ENCODE results near the gene CNGA1.
"Not testable (repeated sequence)": the region's sequence is repeated elsewhere in the genome, so short reads cannot be mapped to it uniquely, and the experiment has no call there.

Gene CNGA1

GRCh38 chr4:47917163-47917562 is 99.3 kb downstream of the CNGA1 start:
- H4K20me1 ChIP-seq (ENCODE audit: insufficient read depth, low read length, poor library complexity, severe bottlenecking); H3F3A ChIP-seq (ENCODE audit: low read depth); H3K9me2 ChIP-seq (replicated peaks; ENCODE audit: low read depth, low read length); H3K36me3 ChIP-seq (ENCODE audit: insufficient read depth, low read length); H3K4me3 ChIP-seq (ENCODE audit: low read length, poor library complexity, severe bottlenecking); H3K4me2 ChIP-seq (ENCODE audit: low read depth, low read length, poor library complexity, severe bottlenecking); H3K27me3 ChIP-seq (ENCODE audit: insufficient read depth, low read length, poor library complexity, severe bottlenecking); H3K9me3 ChIP-seq (ENCODE audit: insufficient read depth, low read depth, low read length); H2AFZ ChIP-seq (ENCODE audit: low read length); H3K9ac ChIP-seq (ENCODE audit: low read depth, low read length, poor library complexity, severe bottlenecking): not testable (repeated sequence)
- Histone ChIP-seq H3K79me2 (ENCODE audit: insufficient read depth, low read length) (peaks cover 22% of the 10 kb centered on the region), H3K4me1 (ENCODE audit: insufficient read depth, low read length, poor library complexity, severe bottlenecking) (peaks cover 17% of the 10 kb centered on the region)

- H3K9me2 ChIP-seq (replicated peaks; ENCODE audit: low read depth, low read length) = no peaks in the 10 kb centered on the region
- H3K4me2 ChIP-seq (ENCODE audit: low read depth, low read length, poor library complexity, severe bottlenecking) = peak overlapping the region; percentile 91
- H4K20me1 ChIP-seq (ENCODE audit: insufficient read depth, low read length, poor library complexity, severe bottlenecking) = peaks cover 19% of the 10 kb centered on the region
- H3K27me3 ChIP-seq (ENCODE audit: insufficient read depth, low read length, poor library complexity, severe bottlenecking) = no peaks in the 10 kb centered on the region
- peak overlapping the region; percentile 100 for H2AFZ ChIP-seq (ENCODE audit: low read length)
- H3K79me2 ChIP-seq (ENCODE audit: insufficient read depth, low read length) = peaks cover 39% of the 10 kb centered on the region
- peak overlapping the region; percentile 92 for H3K4me3 ChIP-seq (ENCODE audit: low read length, poor library complexity, severe bottlenecking)
- no peak for TF ChIP-seq EZH2phosphoT487 (IDR thresholded peaks at IDR 0.05; ENCODE audit: borderline replicate concordance)
- no peak for TF ChIP-seq CTCF (conservative IDR thresholded peaks at IDR 0.05; ENCODE audit: low read length)
- H3K4me1 ChIP-seq (ENCODE audit: insufficient read depth, low read length, poor library complexity, severe bottlenecking) = peaks cover 35% of the 10 kb centered on the region
- peak overlapping the region; percentile 63 for H3K9ac ChIP-seq (ENCODE audit: low read depth, low read length, poor library complexity, severe bottlenecking)
- H3K36me3 ChIP-seq (ENCODE audit: insufficient read depth, low read length) = no peaks in the 10 kb centered on the region
- H3F3A ChIP-seq (ENCODE audit: low read depth) = no peaks in the 10 kb centered on the region
- H3K9me3 ChIP-seq (ENCODE audit: insufficient read depth, low read depth, low read length) = no peaks in the 10 kb centered on the region
Measured at GRCh38 chr4:47915378-47915777, 101.1 kb downstream of the CNGA1 start.

GRCh38 chr4:47914926-47915237 is 101.6 kb downstream of the CNGA1 start:
- peak overlapping the region; percentile 100 for H2AFZ ChIP-seq (ENCODE audit: low read length)
- H3K4me3 ChIP-seq (ENCODE audit: low read length, poor library complexity, severe bottlenecking) = peak overlapping the region; percentile 92
- H3K36me3 ChIP-seq (ENCODE audit: insufficient read depth, low read length) = no peaks in the 10 kb centered on the region
- peaks cover 44% of the 10 kb centered on the region for H3K79me2 ChIP-seq (ENCODE audit: insufficient read depth, low read length)
- no peaks in the 10 kb centered on the region for H3K27me3 ChIP-seq (ENCODE audit: insufficient read depth, low read length, poor library complexity, severe bottlenecking)
- H4K20me1 ChIP-seq (ENCODE audit: insufficient read depth, low read length, poor library complexity, severe bottlenecking) = peaks cover 23% of the 10 kb centered on the region
- H3K4me1 ChIP-seq (ENCODE audit: insufficient read depth, low read length, poor library complexity, severe bottlenecking) = peaks cover 37% of the 10 kb centered on the region
- peak overlapping the region; percentile 91 for H3K4me2 ChIP-seq (ENCODE audit: low read depth, low read length, poor library complexity, severe bottlenecking)
- TF ChIP-seq EZH2phosphoT487 (IDR thresholded peaks at IDR 0.05; ENCODE audit: borderline replicate concordance) = no peak
- TF ChIP-seq CTCF (conservative IDR thresholded peaks at IDR 0.05; ENCODE audit: low read length) = no peak
- H3K9ac ChIP-seq (ENCODE audit: low read depth, low read length, poor library complexity, severe bottlenecking) = peak overlapping the region; percentile 63
- H3K9me3 ChIP-seq (ENCODE audit: insufficient read depth, low read depth, low read length) = no peaks in the 10 kb centered on the region
- H3F3A ChIP-seq (ENCODE audit: low read depth) = no peaks in the 10 kb centered on the region
- H3K9me2 ChIP-seq (replicated peaks; ENCODE audit: low read depth, low read length) = no peaks in the 10 kb centered on the region

GRCh38 chr4:47914220-47914925 is 102.1 kb downstream of the CNGA1 start, which contains the start of gene NFXL1:
NFXL1 (minus strand) TSS chr4:47914583; CDS start chr4:47914203, 380 bp downstream.
- H3K4me1 ChIP-seq (ENCODE audit: insufficient read depth, low read length, poor library complexity, severe bottlenecking) = peaks cover 37% of the 10 kb centered on the region
- H3K79me2 ChIP-seq (ENCODE audit: insufficient read depth, low read length) = peaks cover 45% of the 10 kb centered on the region
- peak within 1 kb of the TSS; percentile 99 for H3K4me2 ChIP-seq (ENCODE audit: low read depth, low read length, poor library complexity, severe bottlenecking)
- no peaks in the 10 kb centered on the region for H3K36me3 ChIP-seq (ENCODE audit: insufficient read depth, low read length)
- no peaks in the 10 kb centered on the region for H3K27me3 ChIP-seq (ENCODE audit: insufficient read depth, low read length, poor library complexity, severe bottlenecking)
- no peaks in the 10 kb centered on the region for H3F3A ChIP-seq (ENCODE audit: low read depth)
- no peaks in the 10 kb centered on the region for H3K9me3 ChIP-seq (ENCODE audit: insufficient read depth, low read depth, low read length)
- H3K9me2 ChIP-seq (replicated peaks; ENCODE audit: low read depth, low read length) = no peaks in the 10 kb centered on the region
- H2AFZ ChIP-seq (ENCODE audit: low read length) = peak within 1 kb of the TSS; percentile 100
- TF ChIP-seq CTCF (conservative IDR thresholded peaks at IDR 0.05; ENCODE audit: low read length) (no peak), EZH2phosphoT487 (IDR thresholded peaks at IDR 0.05; ENCODE audit: borderline replicate concordance) (no peak)
- H3K4me3 ChIP-seq (ENCODE audit: low read length, poor library complexity, severe bottlenecking) = peak within 1 kb of the TSS; percentile 92
- peak within 1 kb of the TSS; percentile 82 for H3K9ac ChIP-seq (ENCODE audit: low read depth, low read length, poor library complexity, severe bottlenecking)
- peaks cover 23% of the 10 kb centered on the region for H4K20me1 ChIP-seq (ENCODE audit: insufficient read depth, low read length, poor library complexity, severe bottlenecking)

All from Loucy (cell line).